HCT116 (cell line): ENCODE results near the gene RSRC1. TPM values are rescaled to one million over a fixed set of nuclear protein-coding genes. Genes with fewer than 3 reads are reported as not detected.

ENCODE experiments used
- ATAC-seq: fragments of 200-7000 bp; cut with Tn5 transposase; 2 replicates; pipeline ENCODE4 v1.9.1; 2020; ENCODE audit warnings: mild to moderate bottlenecking, moderate library complexity
- BruUV-seq: library from RNA; stranded (reverse); fragments of 400-500 nt; replicated peaks from 2 replicates; lab custom pipeline; 2021; lab: Mats Ljungman, UMichigan
- CTCF ChIA-PET: fragments of 300-600 bp; sonication (Branson Sonifier 250); formaldehyde crosslinking; loops from one replicate; lab custom pipeline; 2021; ENCODE audit warnings: antibody characterized with exemption; lab: Charles Lee
- POLR2A ChIA-PET: fragments of 300-600, 350-600 bp; sonication (Branson Sonifier 250); formaldehyde crosslinking; loops from one replicate; lab custom pipeline; 2021; ENCODE audit warnings: antibody characterized with exemption; lab: Charles Lee
- RAD21 ChIA-PET, 2 experiments: fragments of 300-600 bp; sonication (Branson Sonifier 250); formaldehyde crosslinking; loops; one replicate each; lab custom pipeline; 2023; ENCODE audit warnings: low total read pairs in 2 of 2; ENCODE audit not compliant: uncharacterized antibody in 2 of 2, unreplicated experiment in 2 of 2, low non-redundant PET in 1 of 2; lab: Charles Lee
- DNase-seq: peaks from one replicate; pipeline ENCODE4 v3.0.0-alpha.2; 2010; ENCODE audit warnings: low read depth, low spot score
- H2AFZ ChIP-seq: fragments of 200-600 bp; shearing (Covaris generic), sonication (generic); 2 replicates; pipeline ENCODE4 v1.6.1; 2017; ENCODE audit warnings: low read depth, mixed run types, mixed read lengths, antibody characterized with exemption, low read length; ENCODE audit not compliant: poor library complexity, severe bottlenecking
- H3K27ac ChIP-seq: 2 replicates; pipeline ENCODE4 v1.5.1; 2012; ENCODE audit warnings: low read depth, low read length
- H3K27me3 ChIP-seq: fragments of 200-600 bp; sonication (generic); 2 replicates; pipeline ENCODE4 v1.6.1; 2016; ENCODE audit warnings: mixed run types, low read length, mixed read lengths; ENCODE audit not compliant: insufficient read depth
- H3K36me3 ChIP-seq, 2 experiments: fragments of 200-500 bp in 1 of 2; fragments of 200-600 bp in 1 of 2; sonication (Bioruptor generic) in 1 of 2; sonication (generic) in 1 of 2; 2 replicates each; pipeline versions ENCODE4 v1.5.1 to v1.6.1; 2014 to 2016; ENCODE audit warnings: low read length in 2 of 2, inconsistent platforms in 1 of 2, mixed read lengths in 1 of 2, mixed run types in 1 of 2; ENCODE audit not compliant: insufficient read depth in 2 of 2, control insufficient read depth in 1 of 2
- H3K4me1 ChIP-seq, 2 experiments: fragments of 200-600 bp in 1 of 2; sonication (generic) in 1 of 2; 2 replicates each; pipeline versions ENCODE4 v1.5.1 to v1.6.1; 2012 to 2017; ENCODE audit warnings: low read length in 2 of 2, inconsistent platforms in 1 of 2, mild to moderate bottlenecking in 1 of 2, mixed read lengths in 1 of 2, mixed run types in 1 of 2, moderate library complexity in 1 of 2; ENCODE audit not compliant: insufficient read depth in 2 of 2, control insufficient read depth in 1 of 2
- H3K4me2 ChIP-seq: fragments of 200-600 bp; sonication (generic); 2 replicates; pipeline ENCODE4 v1.6.1; 2017; ENCODE audit warnings: mixed run types, low read length, mixed read lengths
- H3K4me3 ChIP-seq, 2 experiments: fragments of 200-600 bp in 1 of 2; sonication (generic) in 1 of 2; replicated peaks in 1 of 2; 2 replicates each; pipeline ENCODE4 v1.5.1; 2011 to 2016; ENCODE audit warnings: low read length in 2 of 2, control low read depth in 1 of 2, low read depth in 1 of 2, mild to moderate bottlenecking in 1 of 2, mixed read lengths in 1 of 2, mixed run types in 1 of 2
- H3K79me2 ChIP-seq: fragments of 200-600 bp; sonication (generic); 2 replicates; pipeline ENCODE4 v1.6.1; 2017; ENCODE audit warnings: mild to moderate bottlenecking, mixed run types, low read length, moderate library complexity, mixed read lengths; ENCODE audit not compliant: insufficient read depth
- H3K9ac ChIP-seq: fragments of 200-600 bp; sonication (generic); 2 replicates; pipeline ENCODE4 v1.6.1; 2016; ENCODE audit warnings: low read length, mixed read lengths
- H3K9me2 ChIP-seq: fragments of 200-600 bp; sonication (generic), shearing (Covaris generic); 2 replicates; pipeline ENCODE4 v1.6.1; 2017; ENCODE audit warnings: mixed run types, mild to moderate bottlenecking, moderate library complexity; ENCODE audit not compliant: insufficient read depth
- H3K9me3 ChIP-seq, 2 experiments: fragments of 200-500 bp in 1 of 2; fragments of 200-600 bp in 1 of 2; sonication (Bioruptor generic) in 1 of 2; sonication (generic) in 1 of 2; 2 replicates each; pipeline ENCODE4 v1.6.1; 2014 to 2017; ENCODE audit warnings: low read length in 2 of 2, mixed read lengths in 2 of 2, inconsistent platforms in 1 of 2, low read depth in 1 of 2, mild to moderate bottlenecking in 1 of 2, mixed run types in 1 of 2, moderate library complexity in 1 of 2; ENCODE audit not compliant: control insufficient read depth in 1 of 2, insufficient read depth in 1 of 2
- H4K20me1 ChIP-seq: fragments of 200-600 bp; sonication (generic), shearing (Covaris generic); 2 replicates; pipeline ENCODE4 v1.6.1; 2017; ENCODE audit warnings: mixed run types, mild to moderate bottlenecking, moderate library complexity; ENCODE audit not compliant: insufficient read depth
- CBX3 ChIP-seq: IDR thresholded peaks from 2 replicates; pipeline ENCODE4 v1.6.1; 2012; ENCODE audit warnings: low read depth
- EGR1 ChIP-seq: IDR thresholded peaks from 2 replicates; pipeline ENCODE4 v1.6.1; 2012; ENCODE audit warnings: low read depth
- JUND ChIP-seq: IDR thresholded peaks from 2 replicates; pipeline ENCODE4 v1.6.1; 2012
- POLR2AphosphoS5 ChIP-seq: IDR thresholded peaks from 2 replicates; pipeline ENCODE4 v1.6.1; 2011; ENCODE audit warnings: mild to moderate bottlenecking, low read depth, low read length, moderate library complexity
- TCF7L2 ChIP-seq: IDR thresholded peaks from 2 replicates; pipeline ENCODE4 v1.7.0; 2011; ENCODE audit warnings: borderline replicate concordance, inconsistent platforms; ENCODE audit not compliant: insufficient read depth, insufficient read length; ENCODE audit errors: extremely low read depth
- ZFX ChIP-seq: fragments of 450-650 bp; IDR thresholded peaks from 2 replicates; pipeline ENCODE4 v1.6.1; 2017
- intact Hi-C: fragments of 100-400 bp; cut with micrococcal nuclease; formaldehyde crosslinking; loops from 2 replicates; pipeline ENCODE4 v1.10.0; 2022
- total RNA-seq: library from RNA; stranded (reverse); gene quantifications from one replicate; pipeline ENCODE4 v1.2.1, GENCODE V29; 2021; ENCODE audit not compliant: unreplicated experiment
- TF ChIP-seq, protein P1 (sequence below): IDR thresholded peaks from 2 replicates; pipeline ENCODE4 v1.6.1; 2012
- TF ChIP-seq, protein P2 (sequence below): IDR thresholded peaks from 2 replicates; pipeline ENCODE4 v1.6.1; 2012; ENCODE audit warnings: low read depth

The RSRC1 gene
- total RNA-seq, 1 experiment from 2014 or later: 37.1 TPM

DNA sequence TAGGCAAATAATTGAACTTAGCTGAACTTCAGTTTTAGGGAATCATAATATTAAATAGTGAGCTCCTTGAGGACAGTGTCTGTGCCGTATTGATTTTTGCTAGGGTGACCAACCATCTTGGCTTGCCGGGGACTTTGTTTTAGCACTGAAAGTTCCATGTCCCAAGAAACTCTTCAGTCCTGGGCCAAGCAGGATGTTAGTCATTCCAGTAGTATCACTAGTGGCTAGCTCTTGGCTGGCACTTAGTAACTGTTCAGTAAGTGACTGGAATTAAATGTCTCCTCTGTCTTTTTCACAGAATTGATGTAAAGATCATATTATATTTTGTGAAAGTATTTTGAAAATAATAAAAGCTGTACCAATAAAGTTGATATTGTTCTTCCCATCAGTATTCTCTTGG is 42.3 kb downstream of the RSRC1 start:
- intact Hi-C loops: no loop called here
- H3K4me1 ChIP-seq: peaks cover 0 to 7% of the 10 kb centered on the region in 2 experiments; a peak in 2 of 4 replicates
- POLR2A ChIA-PET: no interaction called here
- CTCF ChIA-PET: no interaction called here
- H3K79me2 ChIP-seq: peaks cover 24% of the 10 kb centered on the region
- no peak overlapping the region for H3K27ac ChIP-seq
- RAD21 ChIA-PET: no interaction called here
- H3K4me2 ChIP-seq: no peak overlapping the region
- DNase-seq (no peak), ATAC-seq (no peak)
- H2AFZ ChIP-seq: no peak overlapping the region
- no peak overlapping the region for H3K4me3 ChIP-seq
- no peaks in the 10 kb centered on the region for H3K36me3 ChIP-seq
- H3K9me3 ChIP-seq: no peaks in the 10 kb centered on the region
- H3K27me3 ChIP-seq: no peaks in the 10 kb centered on the region
- H4K20me1 ChIP-seq: no peaks in the 10 kb centered on the region
- H3K9me2 ChIP-seq: no peaks in the 10 kb centered on the region
- no peak for TF ChIP-seq CBX3
- TF ChIP-seq POLR2AphosphoS5: no peak
- TF ChIP-seq JUND: 0 out of 2 replicates have a peak, but pooled peaks have one; percentile 8
- TF ChIP-seq ZFX: no peak
- H3K9ac ChIP-seq: no peak overlapping the region
- no TSS peak for BruUV-seq

DNA sequence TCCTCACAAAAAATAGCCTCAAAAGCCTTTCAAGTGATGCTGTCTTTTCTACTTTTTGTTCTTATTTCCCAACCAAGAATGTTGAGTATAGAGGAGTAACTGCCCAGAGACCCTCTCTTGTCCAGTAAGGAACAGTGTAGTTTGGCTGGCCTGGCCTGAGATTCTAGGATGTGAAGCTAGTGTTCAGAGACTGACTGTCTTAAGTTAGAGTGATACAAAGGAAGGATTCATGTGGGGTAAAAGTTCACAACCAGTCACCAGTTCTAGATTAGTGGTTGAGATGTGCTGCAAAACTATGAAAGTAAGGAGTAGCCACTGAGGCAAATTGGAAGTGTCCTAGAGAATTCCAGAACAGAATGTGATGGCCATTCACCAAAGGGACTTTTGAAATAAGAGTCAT is 49.1 kb downstream of the RSRC1 start:
- RAD21 ChIA-PET: no interaction called here
- POLR2A ChIA-PET: no interaction called here
- no peak overlapping the region for H2AFZ ChIP-seq
- peaks cover 3 to 31% of the 10 kb centered on the region in 2 experiments for H3K4me1 ChIP-seq
- H4K20me1 ChIP-seq: no peaks in the 10 kb centered on the region; the same call in 1 of the 2 replicates
- no peaks in the 10 kb centered on the region for H3K9me3 ChIP-seq
- no peak overlapping the region for H3K4me2 ChIP-seq
- no peak overlapping the region for H3K4me3 ChIP-seq
- no TSS peak for BruUV-seq
- H3K27me3 ChIP-seq: no peaks in the 10 kb centered on the region
- H3K9ac ChIP-seq: no peak overlapping the region
- no peaks in the 10 kb centered on the region for H3K9me2 ChIP-seq
- DNase-seq (no peak), ATAC-seq (no peak)
- intact Hi-C loops: no loop called here
- H3K79me2 ChIP-seq: peaks cover 7% of the 10 kb centered on the region; the same call in 1 of the 2 replicates
- TF ChIP-seq POLR2AphosphoS5 (no peak), JUND (no peak), TCF7L2 (no peak), ZFX (no peak), EGR1 (no peak)
- TF ChIP-seq, protein P1, sequence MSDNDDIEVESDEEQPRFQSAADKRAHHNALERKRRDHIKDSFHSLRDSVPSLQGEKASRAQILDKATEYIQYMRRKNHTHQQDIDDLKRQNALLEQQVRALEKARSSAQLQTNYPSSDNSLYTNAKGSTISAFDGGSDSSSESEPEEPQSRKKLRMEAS: no peak
- TF ChIP-seq, protein P2, sequence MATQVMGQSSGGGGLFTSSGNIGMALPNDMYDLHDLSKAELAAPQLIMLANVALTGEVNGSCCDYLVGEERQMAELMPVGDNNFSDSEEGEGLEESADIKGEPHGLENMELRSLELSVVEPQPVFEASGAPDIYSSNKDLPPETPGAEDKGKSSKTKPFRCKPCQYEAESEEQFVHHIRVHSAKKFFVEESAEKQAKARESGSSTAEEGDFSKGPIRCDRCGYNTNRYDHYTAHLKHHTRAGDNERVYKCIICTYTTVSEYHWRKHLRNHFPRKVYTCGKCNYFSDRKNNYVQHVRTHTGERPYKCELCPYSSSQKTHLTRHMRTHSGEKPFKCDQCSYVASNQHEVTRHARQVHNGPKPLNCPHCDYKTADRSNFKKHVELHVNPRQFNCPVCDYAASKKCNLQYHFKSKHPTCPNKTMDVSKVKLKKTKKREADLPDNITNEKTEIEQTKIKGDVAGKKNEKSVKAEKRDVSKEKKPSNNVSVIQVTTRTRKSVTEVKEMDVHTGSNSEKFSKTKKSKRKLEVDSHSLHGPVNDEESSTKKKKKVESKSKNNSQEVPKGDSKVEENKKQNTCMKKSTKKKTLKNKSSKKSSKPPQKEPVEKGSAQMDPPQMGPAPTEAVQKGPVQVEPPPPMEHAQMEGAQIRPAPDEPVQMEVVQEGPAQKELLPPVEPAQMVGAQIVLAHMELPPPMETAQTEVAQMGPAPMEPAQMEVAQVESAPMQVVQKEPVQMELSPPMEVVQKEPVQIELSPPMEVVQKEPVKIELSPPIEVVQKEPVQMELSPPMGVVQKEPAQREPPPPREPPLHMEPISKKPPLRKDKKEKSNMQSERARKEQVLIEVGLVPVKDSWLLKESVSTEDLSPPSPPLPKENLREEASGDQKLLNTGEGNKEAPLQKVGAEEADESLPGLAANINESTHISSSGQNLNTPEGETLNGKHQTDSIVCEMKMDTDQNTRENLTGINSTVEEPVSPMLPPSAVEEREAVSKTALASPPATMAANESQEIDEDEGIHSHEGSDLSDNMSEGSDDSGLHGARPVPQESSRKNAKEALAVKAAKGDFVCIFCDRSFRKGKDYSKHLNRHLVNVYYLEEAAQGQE: no peak
- no peaks in the 10 kb centered on the region for H3K36me3 ChIP-seq
- no peak overlapping the region for H3K27ac ChIP-seq
- CTCF ChIA-PET: no interaction called here
